SK-N-SH (cell line): ENCODE measurements around the gene RAB25. TPM values are rescaled to one million over a fixed set of nuclear protein-coding genes. Genes with fewer than 3 reads are reported as not detected.

ENCODE experiments used
- CTCF ChIA-PET: fragments of 300-600, 350-600 bp; formaldehyde crosslinking; extraction: SDS; loops from one replicate; lab custom pipeline; 2021; lab: Yijun Ruan, JAX
- POLR2A ChIA-PET: fragments of 350-600 bp; sonication (Branson Sonifier 250); formaldehyde crosslinking; extraction: SDS; loops from one replicate; lab custom pipeline; 2020; ENCODE audit warnings: antibody characterized with exemption, inconsistent platforms; lab: Yijun Ruan, JAX
- DNase-seq: peaks from one replicate; pipeline ENCODE4 v3.0.0; 2012
- H2AFZ ChIP-seq: fragments of 200-600 bp; sonication (generic); 2 replicates; pipeline ENCODE4 v1.8.1; 2016; ENCODE audit warnings: antibody characterized with exemption, mild to moderate bottlenecking, low read depth
- H3F3A ChIP-seq: fragments of 200-600 bp; sonication (generic); replicated peaks from 2 replicates; pipeline ENCODE3; 2016; ENCODE audit warnings: antibody characterized with exemption, mild to moderate bottlenecking; ENCODE audit not compliant: insufficient read depth
- H3K27ac ChIP-seq, 2 experiments: fragments of 200-500 bp in 1 of 2; fragments of 200-600 bp in 1 of 2; sonication (Bioruptor generic) in 1 of 2; sonication (generic), shearing (Covaris generic) in 1 of 2; 2 replicates each; pipeline versions ENCODE4 v1.5.1 to v1.6.1; 2014 to 2016; ENCODE audit warnings: low read depth in 2 of 2, inconsistent platforms in 1 of 2, low read length in 1 of 2, mild to moderate bottlenecking in 1 of 2, mixed read lengths in 1 of 2
- H3K27me3 ChIP-seq: fragments of 200-600 bp; sonication (generic), shearing (Covaris generic); 2 replicates; pipeline ENCODE4 v1.6.1; 2016; ENCODE audit warnings: mixed run types; ENCODE audit not compliant: insufficient read depth
- H3K36me3 ChIP-seq, 2 experiments: fragments of 200-500 bp in 1 of 2; fragments of 200-600 bp in 1 of 2; sonication (Bioruptor generic) in 1 of 2; sonication (generic) in 1 of 2; replicated peaks in 1 of 2; 2 replicates each; pipeline versions ENCODE3 to v1.5.1; 2014 to 2016; ENCODE audit warnings: low read length in 1 of 2, mild to moderate bottlenecking in 1 of 2; ENCODE audit not compliant: insufficient read depth in 2 of 2, control insufficient read depth in 1 of 2
- H3K4me1 ChIP-seq, 2 experiments: fragments of 200-500 bp in 1 of 2; fragments of 200-600 bp in 1 of 2; sonication (Bioruptor generic) in 1 of 2; sonication (generic), shearing (Covaris generic) in 1 of 2; 2 replicates each; pipeline versions ENCODE4 v1.5.1 to v1.6.1; 2014 to 2016; ENCODE audit warnings: low read depth in 1 of 2, low read length in 1 of 2, mixed run types in 1 of 2; ENCODE audit not compliant: insufficient read depth in 2 of 2, control insufficient read depth in 1 of 2
- H3K4me2 ChIP-seq: fragments of 200-600 bp; sonication (generic), shearing (Covaris generic); 2 replicates; pipeline ENCODE4 v1.6.1; 2017; ENCODE audit warnings: mixed run types
- H3K4me3 ChIP-seq, 2 experiments: fragments of 200-500 bp in 1 of 2; fragments of 200-600 bp in 1 of 2; sonication (Bioruptor generic) in 1 of 2; sonication (generic), shearing (Covaris generic) in 1 of 2; 2 replicates each; pipeline versions ENCODE4 v1.5.1 to v1.8.1; 2014 to 2016; ENCODE audit warnings: low read depth in 2 of 2, inconsistent platforms in 1 of 2, low read length in 1 of 2, mild to moderate bottlenecking in 1 of 2, mixed read lengths in 1 of 2, moderate library complexity in 1 of 2
- H3K79me2 ChIP-seq: fragments of 200-600 bp; sonication (generic); 2 replicates; pipeline ENCODE4 v1.8.1; 2017; ENCODE audit warnings: mild to moderate bottlenecking; ENCODE audit not compliant: insufficient read depth
- H3K9ac ChIP-seq: fragments of 200-600 bp; sonication (generic); 2 replicates; pipeline ENCODE4 v1.6.1; 2017; ENCODE audit warnings: mixed run types
- H3K9me2 ChIP-seq: fragments of 200-600 bp; sonication (generic); 2 replicates; pipeline ENCODE4 v1.6.1; 2017; ENCODE audit warnings: mixed run types
- H3K9me3 ChIP-seq: fragments of 200-600 bp; sonication (generic); 2 replicates; pipeline ENCODE4 v1.6.1; 2017; ENCODE audit warnings: mixed run types, mild to moderate bottlenecking, moderate library complexity
- H4K20me1 ChIP-seq: fragments of 200-600 bp; sonication (generic); 2 replicates; pipeline ENCODE4 v1.6.1; 2017; ENCODE audit warnings: mild to moderate bottlenecking, mixed run types; ENCODE audit not compliant: insufficient read depth
- CHD2 ChIP-seq: fragments of 150-350 bp; IDR thresholded peaks from 2 replicates; pipeline ENCODE4 v1.6.1; 2018; ENCODE audit warnings: low read length; ENCODE audit not compliant: partially characterized antibody
- EP300 ChIP-seq, 2 experiments: IDR thresholded peaks; 2 replicates each; pipeline versions ENCODE4 v1.4.0 to v1.6.1; 2012; ENCODE audit warnings: borderline replicate concordance in 1 of 2, low read depth in 1 of 2, low read length in 1 of 2
- EZH2phosphoT487 ChIP-seq: fragments of 200-600 bp; sonication (generic); IDR thresholded peaks from 2 replicates; pipeline ENCODE4 v1.6.1; 2017; ENCODE audit warnings: low read depth, mixed run types, mild to moderate bottlenecking, antibody characterized with exemption, moderate library complexity, borderline replicate concordance
- FOSL2 ChIP-seq: IDR thresholded peaks from 2 replicates; pipeline ENCODE4 v1.4.0; 2012; ENCODE audit warnings: low read depth, mild to moderate bottlenecking, moderate library complexity, borderline replicate concordance
- FOXJ3 ChIP-seq: sonication (generic); formaldehyde crosslinking; IDR thresholded peaks from 2 replicates; pipeline ENCODE4 v1.5.1; 2020; ENCODE audit warnings: mild to moderate bottlenecking, missing genetic modification reagents
- GABPA ChIP-seq: IDR thresholded peaks from 2 replicates; pipeline ENCODE4 v1.4.0; 2012; ENCODE audit warnings: low read depth, mild to moderate bottlenecking
- GATA2 ChIP-seq: sonication (generic); formaldehyde crosslinking; IDR thresholded peaks from 2 replicates; pipeline ENCODE4 v1.5.0; 2020; ENCODE audit warnings: mild to moderate bottlenecking, missing genetic modification reagents
- MEF2A ChIP-seq: IDR thresholded peaks from 2 replicates; pipeline ENCODE4 v1.4.0; 2012; ENCODE audit warnings: low read depth, borderline replicate concordance
- NFIC ChIP-seq: IDR thresholded peaks from 2 replicates; pipeline ENCODE4 v1.4.0; 2012; ENCODE audit warnings: borderline replicate concordance
- NRF1 ChIP-seq: IDR thresholded peaks from 2 replicates; pipeline ENCODE4 v1.6.1; 2012; ENCODE audit warnings: low read depth, mild to moderate bottlenecking, low read length
- POLR2AphosphoS5 ChIP-seq: IDR thresholded peaks from 2 replicates; pipeline ENCODE4 v1.6.1; 2012; ENCODE audit warnings: low read depth, low read length
- RAD21 ChIP-seq: IDR thresholded peaks from 2 replicates; pipeline ENCODE4 v1.6.1; 2012; ENCODE audit warnings: mild to moderate bottlenecking, low read length
- SMC3 ChIP-seq: IDR thresholded peaks from 2 replicates; pipeline ENCODE4 v1.6.1; 2012; ENCODE audit warnings: low read depth, low read length, improper control_type of control experiment
- TEAD4 ChIP-seq: IDR thresholded peaks from 2 replicates; pipeline ENCODE4 v1.4.0; 2012; ENCODE audit warnings: mild to moderate bottlenecking, borderline replicate concordance; ENCODE audit not compliant: insufficient read depth
- YY1 ChIP-seq: IDR thresholded peaks from 2 replicates; pipeline ENCODE4 v1.4.0; 2012; ENCODE audit warnings: low read depth, mild to moderate bottlenecking
- WGBS: methylation state at CpG from one replicate; pipeline ENCODE4 v1.1.6; 2017; ENCODE audit warnings: low lambda C conversion rate; 5-methylcytosine and 5-hydroxymethylcytosine counted together
- polyA plus RNA-seq, 3 experiments: library from polyadenylated mRNA; depleted of rRNA; stranded (reverse); fragments of >200 nt; gene quantifications; 2 replicates each; pipeline ENCODE4 v1.2.3, GENCODE V29; 2012
- TF ChIP-seq, protein P1 (sequence below): IDR thresholded peaks from 2 replicates; pipeline ENCODE4 v1.4.0; 2012; ENCODE audit warnings: low read depth, borderline replicate concordance
- TF ChIP-seq, protein P2 (sequence below): fragments of 200-600 bp; sonication (generic); IDR thresholded peaks from 2 replicates; pipeline ENCODE4 v1.6.1; 2017; ENCODE audit warnings: antibody characterized with exemption, mild to moderate bottlenecking, moderate library complexity
- TF ChIP-seq, protein P3 (sequence below): IDR thresholded peaks from 2 replicates; pipeline ENCODE4; 2012
- TF ChIP-seq, protein P4 (sequence below): IDR thresholded peaks from 2 replicates; pipeline ENCODE4 v1.6.1; 2012; ENCODE audit warnings: mild to moderate bottlenecking, low read depth, low read length, moderate library complexity
- TF ChIP-seq, protein P5 (sequence below): fragments of 150-350 bp; IDR thresholded peaks from 2 replicates; pipeline ENCODE4 v1.6.1; 2017; ENCODE audit warnings: antibody characterized with exemption, low read length, low read depth, borderline replicate concordance

RAB25 gene
- polyA plus RNA-seq, 1 of the 3 experiments (the other 2 are of a cell fraction), result not detected

DNA sequence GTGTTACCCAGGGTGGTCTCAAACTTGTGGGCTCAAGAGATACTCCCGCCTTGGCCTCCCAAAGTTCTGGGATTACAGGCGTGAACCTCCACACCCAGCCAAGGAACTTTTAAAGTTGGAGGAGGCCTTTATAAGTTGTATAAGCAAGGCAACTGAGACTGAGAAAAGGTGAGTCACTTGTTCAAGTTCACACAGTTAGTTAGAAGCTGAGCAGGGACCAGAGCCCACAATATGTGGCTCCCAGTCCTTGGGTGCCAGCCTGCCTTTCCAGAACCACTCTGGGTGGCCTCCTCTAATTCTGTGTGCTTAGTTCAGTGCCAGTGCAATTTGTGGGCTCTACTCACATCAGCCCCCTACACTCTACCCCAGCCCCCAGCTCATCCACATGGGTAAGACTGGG, 3.7 kb downstream of the RAB25 start:
- ChIA-PET POLR2A (no interaction called here), CTCF (interaction anchor here (1.0 to 5.0 kb wide), 6 partner anchors 11 to 126 kb away, joined by 3 to 45 read pairs (median 7); no protein-coding TSS in a partner anchor)
- Histone ChIP-seq H3K36me3 (no peaks in the 10 kb centered on the region), H3K4me2 (no peak overlapping the region), H3K27ac (no peak overlapping the region), H3F3A (peaks cover 13% of the 10 kb centered on the region), H3K27me3 (no peaks in the 10 kb centered on the region)
- WGBS, result 100% methylated on average over 2 of the region's 2 CpGs
- TF ChIP-seq, protein P1, sequence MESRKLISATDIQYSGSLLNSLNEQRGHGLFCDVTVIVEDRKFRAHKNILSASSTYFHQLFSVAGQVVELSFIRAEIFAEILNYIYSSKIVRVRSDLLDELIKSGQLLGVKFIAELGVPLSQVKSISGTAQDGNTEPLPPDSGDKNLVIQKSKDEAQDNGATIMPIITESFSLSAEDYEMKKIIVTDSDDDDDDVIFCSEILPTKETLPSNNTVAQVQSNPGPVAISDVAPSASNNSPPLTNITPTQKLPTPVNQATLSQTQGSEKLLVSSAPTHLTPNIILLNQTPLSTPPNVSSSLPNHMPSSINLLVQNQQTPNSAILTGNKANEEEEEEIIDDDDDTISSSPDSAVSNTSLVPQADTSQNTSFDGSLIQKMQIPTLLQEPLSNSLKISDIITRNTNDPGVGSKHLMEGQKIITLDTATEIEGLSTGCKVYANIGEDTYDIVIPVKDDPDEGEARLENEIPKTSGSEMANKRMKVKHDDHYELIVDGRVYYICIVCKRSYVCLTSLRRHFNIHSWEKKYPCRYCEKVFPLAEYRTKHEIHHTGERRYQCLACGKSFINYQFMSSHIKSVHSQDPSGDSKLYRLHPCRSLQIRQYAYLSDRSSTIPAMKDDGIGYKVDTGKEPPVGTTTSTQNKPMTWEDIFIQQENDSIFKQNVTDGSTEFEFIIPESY, result no peak
- TF ChIP-seq TEAD4 (no peak), POLR2AphosphoS5 (no peak), SMC3 (no peak), EP300 (IDR thresholded peaks at IDR 0.05; ENCODE audit: borderline replicate concordance in 1 of 2, low read depth in 1 of 2, low read length in 1 of 2) (no peak), GATA2 (CRISPR knock-in tag) (no peak), YY1 (no peak), FOSL2 (no peak), NRF1 (no peak), GABPA (no peak), RAD21 (no peak), MEF2A (no peak), FOXJ3 (no peak), EZH2phosphoT487 (no peak), NFIC (no peak), CHD2 (no peak)
- TF ChIP-seq, protein P2, sequence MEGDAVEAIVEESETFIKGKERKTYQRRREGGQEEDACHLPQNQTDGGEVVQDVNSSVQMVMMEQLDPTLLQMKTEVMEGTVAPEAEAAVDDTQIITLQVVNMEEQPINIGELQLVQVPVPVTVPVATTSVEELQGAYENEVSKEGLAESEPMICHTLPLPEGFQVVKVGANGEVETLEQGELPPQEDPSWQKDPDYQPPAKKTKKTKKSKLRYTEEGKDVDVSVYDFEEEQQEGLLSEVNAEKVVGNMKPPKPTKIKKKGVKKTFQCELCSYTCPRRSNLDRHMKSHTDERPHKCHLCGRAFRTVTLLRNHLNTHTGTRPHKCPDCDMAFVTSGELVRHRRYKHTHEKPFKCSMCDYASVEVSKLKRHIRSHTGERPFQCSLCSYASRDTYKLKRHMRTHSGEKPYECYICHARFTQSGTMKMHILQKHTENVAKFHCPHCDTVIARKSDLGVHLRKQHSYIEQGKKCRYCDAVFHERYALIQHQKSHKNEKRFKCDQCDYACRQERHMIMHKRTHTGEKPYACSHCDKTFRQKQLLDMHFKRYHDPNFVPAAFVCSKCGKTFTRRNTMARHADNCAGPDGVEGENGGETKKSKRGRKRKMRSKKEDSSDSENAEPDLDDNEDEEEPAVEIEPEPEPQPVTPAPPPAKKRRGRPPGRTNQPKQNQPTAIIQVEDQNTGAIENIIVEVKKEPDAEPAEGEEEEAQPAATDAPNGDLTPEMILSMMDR, result no peak
- TF ChIP-seq, protein P3, sequence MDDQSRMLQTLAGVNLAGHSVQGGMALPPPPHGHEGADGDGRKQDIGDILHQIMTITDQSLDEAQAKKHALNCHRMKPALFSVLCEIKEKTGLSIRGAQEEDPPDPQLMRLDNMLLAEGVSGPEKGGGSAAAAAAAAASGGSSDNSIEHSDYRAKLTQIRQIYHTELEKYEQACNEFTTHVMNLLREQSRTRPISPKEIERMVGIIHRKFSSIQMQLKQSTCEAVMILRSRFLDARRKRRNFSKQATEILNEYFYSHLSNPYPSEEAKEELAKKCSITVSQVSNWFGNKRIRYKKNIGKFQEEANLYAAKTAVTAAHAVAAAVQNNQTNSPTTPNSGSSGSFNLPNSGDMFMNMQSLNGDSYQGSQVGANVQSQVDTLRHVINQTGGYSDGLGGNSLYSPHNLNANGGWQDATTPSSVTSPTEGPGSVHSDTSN, result no peak
- TF ChIP-seq, protein P4, sequence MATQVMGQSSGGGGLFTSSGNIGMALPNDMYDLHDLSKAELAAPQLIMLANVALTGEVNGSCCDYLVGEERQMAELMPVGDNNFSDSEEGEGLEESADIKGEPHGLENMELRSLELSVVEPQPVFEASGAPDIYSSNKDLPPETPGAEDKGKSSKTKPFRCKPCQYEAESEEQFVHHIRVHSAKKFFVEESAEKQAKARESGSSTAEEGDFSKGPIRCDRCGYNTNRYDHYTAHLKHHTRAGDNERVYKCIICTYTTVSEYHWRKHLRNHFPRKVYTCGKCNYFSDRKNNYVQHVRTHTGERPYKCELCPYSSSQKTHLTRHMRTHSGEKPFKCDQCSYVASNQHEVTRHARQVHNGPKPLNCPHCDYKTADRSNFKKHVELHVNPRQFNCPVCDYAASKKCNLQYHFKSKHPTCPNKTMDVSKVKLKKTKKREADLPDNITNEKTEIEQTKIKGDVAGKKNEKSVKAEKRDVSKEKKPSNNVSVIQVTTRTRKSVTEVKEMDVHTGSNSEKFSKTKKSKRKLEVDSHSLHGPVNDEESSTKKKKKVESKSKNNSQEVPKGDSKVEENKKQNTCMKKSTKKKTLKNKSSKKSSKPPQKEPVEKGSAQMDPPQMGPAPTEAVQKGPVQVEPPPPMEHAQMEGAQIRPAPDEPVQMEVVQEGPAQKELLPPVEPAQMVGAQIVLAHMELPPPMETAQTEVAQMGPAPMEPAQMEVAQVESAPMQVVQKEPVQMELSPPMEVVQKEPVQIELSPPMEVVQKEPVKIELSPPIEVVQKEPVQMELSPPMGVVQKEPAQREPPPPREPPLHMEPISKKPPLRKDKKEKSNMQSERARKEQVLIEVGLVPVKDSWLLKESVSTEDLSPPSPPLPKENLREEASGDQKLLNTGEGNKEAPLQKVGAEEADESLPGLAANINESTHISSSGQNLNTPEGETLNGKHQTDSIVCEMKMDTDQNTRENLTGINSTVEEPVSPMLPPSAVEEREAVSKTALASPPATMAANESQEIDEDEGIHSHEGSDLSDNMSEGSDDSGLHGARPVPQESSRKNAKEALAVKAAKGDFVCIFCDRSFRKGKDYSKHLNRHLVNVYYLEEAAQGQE, result no peak
- TF ChIP-seq, protein P5, sequence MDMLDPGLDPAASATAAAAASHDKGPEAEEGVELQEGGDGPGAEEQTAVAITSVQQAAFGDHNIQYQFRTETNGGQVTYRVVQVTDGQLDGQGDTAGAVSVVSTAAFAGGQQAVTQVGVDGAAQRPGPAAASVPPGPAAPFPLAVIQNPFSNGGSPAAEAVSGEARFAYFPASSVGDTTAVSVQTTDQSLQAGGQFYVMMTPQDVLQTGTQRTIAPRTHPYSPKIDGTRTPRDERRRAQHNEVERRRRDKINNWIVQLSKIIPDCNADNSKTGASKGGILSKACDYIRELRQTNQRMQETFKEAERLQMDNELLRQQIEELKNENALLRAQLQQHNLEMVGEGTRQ, result no peak
- TF ChIP-seq, all 33 proteins: peak for 0
- no peak overlapping the region for H3K4me3 ChIP-seq
- H2AFZ ChIP-seq, result no peak overlapping the region
- H3K79me2 ChIP-seq, result no peaks in the 10 kb centered on the region
- no peaks in the 10 kb centered on the region for H4K20me1 ChIP-seq
- H3K9ac ChIP-seq, result no peak overlapping the region
- peaks cover 1 to 8% of the 10 kb centered on the region in 2 experiments; a peak in 2 of 4 replicates for H3K4me1 ChIP-seq
- H3K9me2 ChIP-seq, result no peaks in the 10 kb centered on the region
- no peaks in the 10 kb centered on the region for H3K9me3 ChIP-seq
- DNase-seq, result no peak
